ENCODE measurements around the gene CUX1.
A peak's percentile ranks its signal among the peaks of the same experiment; 100 is the strongest.
"Not testable (repeated sequence)": the region's sequence is repeated elsewhere in the genome, so short reads cannot be mapped to it uniquely, and the experiment has no call there.

Gene CUX1

DNA sequence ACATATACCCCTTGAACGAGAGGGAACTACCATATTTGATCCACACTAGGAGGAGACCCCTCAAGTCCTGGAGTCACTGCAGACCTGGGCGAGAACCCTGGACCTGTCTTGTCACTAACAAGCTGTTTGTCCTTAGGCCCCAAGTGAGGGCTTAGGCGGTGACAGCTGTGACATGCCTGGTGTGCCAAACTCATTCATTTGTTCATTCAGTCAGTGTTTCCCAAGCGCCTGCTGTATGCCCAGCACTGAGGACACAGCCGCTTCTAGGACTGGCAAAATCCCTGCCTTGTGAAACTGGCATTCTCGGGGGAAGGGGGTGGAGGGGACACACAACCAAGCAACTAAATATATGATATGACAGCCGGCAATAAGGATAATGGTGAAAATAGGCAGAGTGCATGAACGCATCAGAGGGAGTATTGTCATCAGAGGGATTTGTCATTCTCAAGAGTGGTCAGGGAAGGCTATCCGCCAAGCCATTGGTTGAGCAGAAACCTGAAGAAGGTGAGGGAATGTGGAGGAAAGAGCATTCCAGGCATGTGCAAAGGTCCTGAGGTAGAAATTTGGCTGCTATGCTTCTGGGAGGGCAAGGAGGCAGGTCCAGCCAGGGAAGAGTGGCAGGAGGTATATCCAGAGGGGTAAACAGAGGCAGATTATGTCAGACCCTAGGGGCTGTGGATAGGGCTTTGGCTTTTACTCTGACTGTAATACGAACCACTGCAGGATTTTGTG, 480.2 kb downstream of the CUX1 start:
- DNase-seq, result no peak

- no peak for DNase-seq
Observed at GRCh38 chr7:102300643-102301221, 483.3 kb downstream of the CUX1 start.

- not testable (repeated sequence) for DNase-seq
Observed at GRCh38 chr7:102301367-102301766, 483.9 kb downstream of the CUX1 start.

- no peak for DNase-seq
Observed at GRCh38 chr7:102302025-102302424, 484.6 kb downstream of the CUX1 start.

GRCh38 chr7:102303669-102304422, 486.4 kb downstream of the CUX1 start:
- peak; percentile 11 for DNase-seq

GRCh38 chr7:102304668-102305067, 487.2 kb downstream of the CUX1 start:
- no peak for DNase-seq

GRCh38 chr7:102305414-102306268, 488.2 kb downstream of the CUX1 start:
- no peak for DNase-seq

DNA sequence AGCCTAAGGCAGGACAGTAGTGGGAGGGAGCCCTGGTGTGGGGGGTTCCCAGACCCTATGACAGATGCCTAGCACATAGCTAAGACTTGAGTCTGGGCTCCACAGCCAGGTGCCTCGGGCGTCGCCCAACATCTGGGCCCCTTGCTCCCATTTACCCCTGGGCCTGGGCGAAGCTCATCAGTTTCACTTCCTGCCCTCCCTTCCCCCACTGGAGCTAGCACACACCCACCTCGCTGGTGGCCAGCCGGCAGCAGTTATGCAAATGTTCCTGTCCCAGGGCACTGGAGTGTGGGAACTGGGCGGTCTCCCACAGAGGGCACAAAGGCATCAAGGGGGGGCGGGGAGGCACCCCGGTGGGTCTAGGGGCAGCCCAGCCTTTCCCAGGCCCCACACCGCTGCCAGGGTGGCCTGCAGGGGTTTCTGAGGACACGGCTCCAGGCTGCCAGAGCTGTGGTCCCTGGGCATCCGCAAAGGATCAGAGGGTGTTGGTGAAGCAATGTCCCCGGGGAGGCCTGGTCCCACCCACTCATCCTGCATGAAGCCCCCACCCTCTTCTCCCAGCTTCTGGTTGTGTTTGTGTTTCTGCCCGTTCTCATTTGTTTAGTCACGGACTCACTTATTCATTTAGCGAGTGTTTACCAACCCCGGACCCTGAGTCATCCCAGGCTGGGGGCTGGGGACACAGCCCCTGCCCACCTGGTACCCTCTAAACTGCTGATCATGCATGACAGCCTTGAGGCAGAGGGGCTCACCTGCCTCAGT, 489.7 kb downstream of the CUX1 start:
- peak; percentile 15 for DNase-seq

DNA sequence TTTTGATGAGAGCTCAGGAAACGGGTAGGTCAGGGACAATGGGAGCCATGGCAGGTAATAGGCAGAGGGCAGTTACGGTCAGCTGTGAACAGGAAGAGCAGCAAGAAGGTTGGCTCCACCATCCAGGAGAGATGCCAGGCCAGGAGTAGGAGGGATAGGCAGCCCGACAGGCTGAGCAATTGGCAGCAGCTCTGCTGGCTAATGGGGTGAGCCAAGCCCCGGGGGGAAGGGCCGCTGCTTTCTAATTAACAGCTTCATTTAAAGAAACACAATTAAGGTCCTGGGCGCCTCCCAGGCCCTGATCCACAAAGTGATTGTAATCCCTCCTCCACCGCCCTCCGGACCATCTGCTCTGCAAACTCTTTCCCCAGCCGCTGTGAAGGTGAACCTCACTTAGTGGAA, 493.0 kb downstream of the CUX1 start:
- DNase-seq, result no peak

DNA sequence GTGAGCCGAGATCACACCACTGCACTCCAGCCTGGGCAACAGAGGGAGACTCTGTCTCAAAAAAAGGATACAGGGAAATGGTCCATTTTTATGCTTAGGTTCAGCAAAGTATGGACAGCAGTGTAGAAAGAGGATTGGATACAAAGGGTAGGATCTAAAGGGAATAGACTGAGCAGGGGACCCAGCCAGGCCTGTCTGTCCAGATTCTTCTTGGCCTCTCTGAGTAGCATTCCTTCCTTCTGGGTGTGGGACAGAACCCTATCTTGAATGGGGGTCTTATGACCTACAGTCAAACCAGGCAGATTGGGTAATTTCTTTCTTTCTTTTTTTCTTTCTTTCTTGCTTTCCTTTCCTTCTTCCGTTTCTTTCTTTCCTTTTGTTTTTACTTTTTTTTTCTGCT, 494.9 kb downstream of the CUX1 start:
- no peak for DNase-seq

DNA sequence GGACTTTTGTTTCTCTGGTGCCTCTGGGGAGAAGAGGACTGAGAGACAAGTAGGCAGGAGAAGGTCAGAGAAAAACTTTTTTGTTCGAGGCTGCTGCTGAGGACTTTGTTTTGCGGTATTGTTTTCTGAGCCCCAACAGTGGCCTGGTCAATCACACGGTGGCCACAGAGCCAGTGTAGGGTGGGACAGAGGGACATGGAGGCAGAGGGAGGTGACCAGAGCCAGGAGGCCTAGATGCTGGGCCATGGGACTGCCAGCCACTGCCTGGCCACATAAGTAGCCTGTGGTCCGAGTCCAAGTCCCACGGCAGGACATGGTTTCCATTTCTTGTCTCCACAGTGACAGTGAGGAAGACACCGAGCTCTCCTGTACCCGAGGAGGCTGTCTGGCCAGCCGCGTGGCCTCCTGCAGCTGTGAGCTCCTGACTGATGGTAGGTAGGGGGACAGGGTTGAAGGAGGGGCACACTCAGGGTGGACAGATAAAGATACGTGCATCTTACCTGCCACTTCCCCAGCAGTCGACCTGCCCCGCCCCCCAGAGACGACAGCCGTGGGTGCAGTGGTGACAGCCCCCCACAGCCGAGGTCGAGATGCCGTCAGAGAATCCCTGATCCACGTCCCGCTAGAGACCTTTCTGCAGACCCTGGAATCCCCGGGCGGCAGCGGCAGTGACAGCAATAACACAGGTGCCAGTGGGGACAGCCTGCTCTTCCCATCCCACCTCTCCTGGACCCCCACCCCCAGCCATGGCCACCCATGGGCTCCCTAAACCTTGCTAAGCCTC, 496.8 kb downstream of the CUX1 start:
- DNase-seq, result no peak

- DNase-seq, result no peak
Observed at GRCh38 chr7:102317231-102318059, 500.0 kb downstream of the CUX1 start.

GRCh38 chr7:102318482-102318971, 501.1 kb downstream of the CUX1 start:
- DNase-seq, result no peak

DNA sequence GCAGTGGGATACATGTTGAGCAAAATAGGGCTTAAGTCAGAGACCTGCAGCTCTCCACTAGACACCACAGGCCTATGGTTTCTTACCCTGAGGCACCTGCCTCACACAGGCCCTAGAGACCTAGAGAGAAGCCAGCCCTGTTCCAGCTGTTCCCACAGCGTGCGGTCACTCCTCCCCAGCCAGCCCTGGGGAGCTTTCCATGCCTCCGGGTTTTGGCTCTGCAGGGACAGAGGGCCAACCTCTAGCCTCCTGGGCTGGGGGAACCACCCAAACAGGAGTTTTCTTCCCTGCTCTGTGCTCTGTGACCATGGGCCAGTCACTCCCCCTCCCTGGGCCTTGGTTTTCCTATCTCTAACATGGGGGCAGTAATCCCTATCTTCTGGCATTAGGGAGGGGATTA, 502.2 kb downstream of the CUX1 start:
- DNase-seq, result no peak

DNA sequence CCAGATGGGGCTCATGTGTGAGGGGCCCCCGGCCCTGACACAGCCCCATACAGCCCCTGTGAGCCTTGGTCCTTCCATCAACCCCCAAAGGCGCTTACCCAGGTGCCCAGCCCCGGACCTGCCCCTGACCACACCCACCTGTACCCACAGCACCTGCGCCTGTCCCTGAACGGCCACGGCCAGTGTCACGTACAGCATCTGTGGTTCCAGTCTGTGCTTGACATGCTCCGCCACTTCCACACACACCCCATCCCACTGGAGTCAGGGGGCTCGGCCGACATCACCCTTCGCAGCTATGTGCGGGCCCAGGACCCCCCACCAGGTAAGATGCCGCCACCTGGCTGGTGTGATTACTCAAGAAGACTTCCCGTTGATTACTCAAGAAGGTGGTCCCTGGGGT, 502.8 kb downstream of the CUX1 start:
- DNase-seq, result no peak

- no peak for DNase-seq
Observed at GRCh38 chr7:102320601-102321350, 503.4 kb downstream of the CUX1 start.

DNA sequence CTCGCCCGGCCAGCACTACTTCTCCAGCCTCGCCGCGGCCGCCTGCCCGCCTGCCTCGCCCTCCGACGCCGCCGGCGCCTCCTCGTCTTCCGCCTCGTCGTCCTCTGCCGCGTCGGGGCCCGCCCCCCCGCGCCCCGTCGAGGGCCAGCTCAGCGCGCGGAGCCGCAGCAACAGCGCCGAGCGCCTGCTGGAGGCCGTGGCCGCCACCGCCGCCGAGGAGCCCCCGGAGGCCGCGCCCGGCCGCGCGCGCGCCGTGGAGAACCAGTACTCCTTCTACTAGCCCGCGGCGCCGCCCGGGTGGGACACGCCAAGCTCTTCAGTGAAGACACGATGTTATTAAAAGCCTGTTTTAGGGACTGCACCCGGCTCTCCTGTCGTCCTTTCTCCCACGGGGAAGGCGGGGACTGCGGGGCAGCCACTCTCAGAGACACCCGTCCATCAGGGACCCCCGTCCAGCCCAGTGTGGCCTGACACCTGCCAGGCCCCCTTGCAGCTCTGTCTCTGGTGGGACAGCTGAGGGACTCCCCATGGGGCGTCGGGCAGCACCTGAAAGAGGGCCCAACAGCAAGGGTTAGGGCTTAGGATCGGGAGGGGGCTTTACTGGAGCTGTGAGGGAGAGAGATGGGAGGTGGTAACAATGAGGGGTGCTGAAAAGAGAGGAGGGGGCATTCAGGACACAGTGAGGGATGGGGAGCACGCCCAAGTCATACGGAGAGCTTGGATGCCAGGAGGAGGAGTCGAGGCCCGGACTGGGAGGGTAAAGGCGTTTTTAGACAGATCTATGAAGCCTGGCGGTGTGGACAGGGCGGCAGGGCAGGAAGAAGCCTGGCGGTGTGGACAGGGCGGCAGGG, 504.1 kb downstream of the CUX1 start:
- DNase-seq, result no peak

GRCh38 chr7:102322202-102322715, 504.8 kb downstream of the CUX1 start:
- DNase-seq, result no peak

DNA sequence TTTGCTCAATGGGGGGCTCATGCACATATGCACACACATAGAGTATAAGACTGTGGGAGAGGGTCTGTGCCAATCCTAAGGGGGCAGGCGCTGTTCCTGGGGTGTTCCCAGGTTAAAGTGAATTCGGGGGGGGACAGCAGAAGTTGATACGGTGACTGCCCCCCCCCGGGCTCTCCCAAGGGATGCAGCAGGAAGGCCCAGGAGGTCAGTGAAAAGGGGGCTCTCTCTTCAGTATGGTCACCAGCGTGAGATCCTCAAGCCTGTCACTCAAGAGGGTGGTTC, 506.4 kb downstream of the CUX1 start:
- DNase-seq, result no peak
